WERI-Rb-1 (cell line): ENCODE results near the gene HOXD13.
A peak's percentile ranks its signal among the peaks of the same experiment; 100 is the strongest.

Experiments
- DNase-seq: peaks from one replicate; pipeline ENCODE4 v3.0.0-alpha.2; 2020
- H3K27ac ChIP-seq: fragments of 250-450 bp; sonication (Bioruptor Pico); 2 replicates; pipeline ENCODE4 v1.5.1; 2020; ENCODE audit warnings: mild to moderate bottlenecking, moderate library complexity
- H3K27me3 ChIP-seq: fragments of 250-450 bp; sonication (Bioruptor Pico); 2 replicates; pipeline ENCODE4 v1.5.1; 2021; ENCODE audit warnings: mild to moderate bottlenecking, low read depth, moderate library complexity; ENCODE audit not compliant: insufficient read depth, severe bottlenecking
- H3K36me3 ChIP-seq: fragments of 250-450 bp; sonication (Bioruptor Pico); 2 replicates; pipeline ENCODE4 v1.5.1; 2020; ENCODE audit warnings: mild to moderate bottlenecking, moderate library complexity
- H3K4me3 ChIP-seq: 2 replicates; pipeline ENCODE4 v1.5.1; 2011; ENCODE audit warnings: low read depth, mild to moderate bottlenecking, control low read depth, low read length
- H3K9me3 ChIP-seq: fragments of 250-450 bp; sonication (Bioruptor Pico); 2 replicates; pipeline ENCODE4 v1.5.1; 2021; ENCODE audit warnings: mild to moderate bottlenecking, moderate library complexity; ENCODE audit not compliant: severe bottlenecking
- TF ChIP-seq, protein P1 (sequence below): IDR thresholded peaks from 2 replicates; pipeline ENCODE4 v1.5.1; 2011; ENCODE audit warnings: low read depth, mild to moderate bottlenecking, control low read depth, inconsistent platforms, low read length

The HOXD13 gene

DNA sequence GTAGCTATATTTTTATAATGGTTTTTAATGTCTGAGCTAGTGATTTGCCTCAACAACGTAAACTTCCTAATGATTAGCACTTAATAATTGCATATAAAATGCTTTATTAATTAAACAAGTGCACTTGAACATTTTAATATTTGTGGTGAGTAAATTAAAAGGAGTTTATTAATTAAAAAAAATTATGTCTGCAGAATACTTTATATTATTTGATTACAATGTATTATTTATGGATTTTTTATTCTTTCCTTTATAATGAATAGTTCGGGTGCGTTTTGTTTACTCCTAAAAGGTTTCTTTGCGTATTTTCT lies 39.3 kb downstream of the HOXD13 start:
- Histone ChIP-seq H3K9me3 (peaks cover 9% of the 10 kb centered on the region), H3K36me3 (no peaks in the 10 kb centered on the region), H3K27ac (no peak overlapping the region), H3K4me3 (no peak overlapping the region), H3K27me3 (peaks cover 94% of the 10 kb centered on the region)
- DNase-seq, result no peak
- TF ChIP-seq, protein P1, sequence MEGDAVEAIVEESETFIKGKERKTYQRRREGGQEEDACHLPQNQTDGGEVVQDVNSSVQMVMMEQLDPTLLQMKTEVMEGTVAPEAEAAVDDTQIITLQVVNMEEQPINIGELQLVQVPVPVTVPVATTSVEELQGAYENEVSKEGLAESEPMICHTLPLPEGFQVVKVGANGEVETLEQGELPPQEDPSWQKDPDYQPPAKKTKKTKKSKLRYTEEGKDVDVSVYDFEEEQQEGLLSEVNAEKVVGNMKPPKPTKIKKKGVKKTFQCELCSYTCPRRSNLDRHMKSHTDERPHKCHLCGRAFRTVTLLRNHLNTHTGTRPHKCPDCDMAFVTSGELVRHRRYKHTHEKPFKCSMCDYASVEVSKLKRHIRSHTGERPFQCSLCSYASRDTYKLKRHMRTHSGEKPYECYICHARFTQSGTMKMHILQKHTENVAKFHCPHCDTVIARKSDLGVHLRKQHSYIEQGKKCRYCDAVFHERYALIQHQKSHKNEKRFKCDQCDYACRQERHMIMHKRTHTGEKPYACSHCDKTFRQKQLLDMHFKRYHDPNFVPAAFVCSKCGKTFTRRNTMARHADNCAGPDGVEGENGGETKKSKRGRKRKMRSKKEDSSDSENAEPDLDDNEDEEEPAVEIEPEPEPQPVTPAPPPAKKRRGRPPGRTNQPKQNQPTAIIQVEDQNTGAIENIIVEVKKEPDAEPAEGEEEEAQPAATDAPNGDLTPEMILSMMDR, result no peak

DNA sequence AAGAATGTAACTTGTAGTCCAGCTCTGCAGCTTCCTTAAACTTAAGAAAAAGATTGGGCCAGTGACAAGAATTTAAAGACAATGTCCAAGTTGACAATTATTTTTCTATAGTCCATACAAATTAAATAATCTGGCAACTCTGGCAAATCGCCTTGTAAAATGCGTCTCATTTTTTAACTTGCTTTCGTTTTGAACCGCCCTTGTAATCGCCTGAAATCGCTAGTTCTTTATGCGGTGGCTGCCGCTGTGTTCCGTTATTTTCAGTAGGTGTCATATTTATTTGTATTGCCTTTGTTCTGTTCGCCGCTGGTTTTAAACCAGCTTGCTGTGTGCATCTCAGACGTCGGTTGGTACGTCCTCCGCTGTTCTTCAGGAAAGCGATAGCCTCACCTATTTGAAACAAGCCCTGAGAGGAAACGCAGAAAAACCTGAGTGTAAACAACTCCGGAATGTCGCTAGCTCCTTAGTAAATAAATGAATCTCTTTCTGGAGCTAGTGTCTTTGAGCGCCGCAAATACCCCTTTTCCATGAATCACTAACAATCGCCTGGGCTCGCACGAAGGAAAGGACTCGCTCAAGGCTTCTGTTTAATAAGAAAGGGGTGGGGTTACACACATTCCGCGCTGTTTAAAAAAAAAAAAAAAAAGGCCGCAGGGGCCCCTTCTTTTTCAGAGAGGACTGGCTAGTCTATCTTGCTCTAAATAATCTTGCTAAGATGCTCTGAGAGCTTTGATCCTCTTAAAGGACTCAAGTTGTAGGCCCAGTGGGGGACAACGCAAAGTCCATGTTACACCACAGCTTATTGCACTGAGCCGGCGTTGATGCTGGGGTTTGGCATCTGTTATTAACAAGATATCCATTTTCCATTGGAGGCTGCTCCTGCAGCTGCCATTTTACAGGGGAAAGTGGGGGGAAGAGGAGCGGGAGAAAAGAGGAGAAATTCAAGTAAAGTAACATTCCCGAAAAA lies 40.0 kb downstream of the HOXD13 start:
- H3K4me3 ChIP-seq, result no peak overlapping the region
- no peaks in the 10 kb centered on the region for H3K36me3 ChIP-seq
- peaks cover 9% of the 10 kb centered on the region for H3K9me3 ChIP-seq
- no peak overlapping the region for H3K27ac ChIP-seq
- DNase-seq, result peak; percentile 69
- peaks cover 94% of the 10 kb centered on the region for H3K27me3 ChIP-seq
- TF ChIP-seq, protein P1, result no peak

GRCh38 chr2:176133389-176133788 lies 40.9 kb downstream of the HOXD13 start:
- Histone ChIP-seq H3K27me3 (peaks cover 94% of the 10 kb centered on the region), H3K27ac (no peak overlapping the region), H3K9me3 (peaks cover 9% of the 10 kb centered on the region), H3K4me3 (no peak overlapping the region), H3K36me3 (no peaks in the 10 kb centered on the region)
- DNase-seq, result no peak
- TF ChIP-seq, protein P1, result no peak

DNA sequence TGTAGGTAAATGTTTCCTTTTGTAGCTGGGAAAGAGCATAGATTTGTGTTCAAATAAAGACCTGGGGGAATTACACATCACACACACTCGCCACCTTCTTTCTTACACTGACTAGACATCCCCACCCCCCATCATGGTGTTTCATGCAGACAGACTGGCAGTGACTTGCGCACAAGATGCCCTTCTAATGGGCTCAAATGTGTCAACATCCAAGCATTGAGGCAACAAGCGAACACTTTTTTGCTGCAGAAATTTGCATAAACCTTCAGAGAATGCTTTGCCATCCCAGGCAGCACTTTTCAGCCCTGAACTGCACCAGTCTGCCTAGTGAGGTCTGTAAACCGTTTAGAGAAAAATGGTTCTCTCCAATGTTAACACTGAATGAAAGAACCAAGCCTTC lies 41.5 kb downstream of the HOXD13 start:
- Histone ChIP-seq H3K27me3 (peaks cover 94% of the 10 kb centered on the region), H3K4me3 (no peak overlapping the region), H3K27ac (no peak overlapping the region), H3K36me3 (no peaks in the 10 kb centered on the region), H3K9me3 (peaks cover 9% of the 10 kb centered on the region)
- TF ChIP-seq, protein P1, result no peak
- no peak for DNase-seq

DNA sequence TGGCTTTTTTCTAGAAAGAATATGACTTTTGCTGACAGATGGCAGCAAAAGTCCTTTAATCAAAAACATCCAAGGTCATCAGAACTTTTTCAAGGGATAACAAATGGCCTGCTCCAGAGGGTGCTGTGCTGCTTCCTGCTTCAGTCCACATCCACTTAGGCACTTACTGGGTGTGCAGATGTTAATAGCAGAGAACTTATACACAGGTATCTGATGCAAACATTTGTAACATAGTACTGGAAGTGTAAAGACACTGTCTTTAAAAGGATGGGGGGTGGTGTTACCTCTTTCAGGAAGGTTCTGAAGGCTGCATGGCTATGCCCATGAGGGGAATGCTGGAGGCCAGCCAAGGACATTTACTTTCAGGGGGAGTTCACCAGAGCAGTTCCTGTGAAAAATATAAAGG lies 42.5 kb downstream of the HOXD13 start:
- TF ChIP-seq, protein P1, result no peak
- Histone ChIP-seq H3K9me3 (peaks cover 6% of the 10 kb centered on the region), H3K36me3 (no peaks in the 10 kb centered on the region), H3K27me3 (peaks cover 97% of the 10 kb centered on the region), H3K27ac (no peak overlapping the region), H3K4me3 (no peak overlapping the region)
- no peak for DNase-seq
